CD4-positive, alpha-beta T cell treated with Interleukin-2 at 100 ng/mL for 4 hours (primary cell): Measurements from ENCODE around the gene SPSB2.

Experiments
- DNase-seq: peaks from one replicate; pipeline ENCODE4 v3.0.0-alpha.2; 2020; ENCODE audit warnings: low spot score

The SPSB2 gene

GRCh38 chr12:6851921-6852650, 21.0 kb downstream of the SPSB2 start, which contains the start of gene USP5:
Gene USP5, plus strand, starts transcription at chr12:6852150. Its CDS starts 30 bp downstream, at chr12:6852180.
- DNase-seq: peak; percentile 99

- peak; percentile 97 for DNase-seq
Measured at GRCh38 chr12:6851153-6851920, 21.8 kb downstream of the SPSB2 start, which contains the start of gene CDCA3. Gene CDCA3, minus strand, starts transcription at chr12:6851286. Its CDS starts 334 bp downstream, at chr12:6850952.

- no peak for DNase-seq
Measured at GRCh38 chr12:6850796-6851152, 22.3 kb downstream of the SPSB2 start.

GRCh38 chr12:6849976-6850560, 23.0 kb downstream of the SPSB2 start:
- no peak for DNase-seq

GRCh38 chr12:6849427-6849826, 23.7 kb downstream of the SPSB2 start:
- no peak for DNase-seq

- no peak for DNase-seq
Measured at GRCh38 chr12:6847676-6848075, 25.4 kb downstream of the SPSB2 start.

- no peak for DNase-seq
Measured at GRCh38 chr12:6846316-6846869, 26.7 kb downstream of the SPSB2 start.

GRCh38 chr12:6845395-6845794, 27.7 kb downstream of the SPSB2 start:
- no peak for DNase-seq

GRCh38 chr12:6843118-6843902, 29.8 kb downstream of the SPSB2 start:
- DNase-seq: no peak

- DNase-seq: no peak
Measured at GRCh38 chr12:6842075-6842474, 31.0 kb downstream of the SPSB2 start.

GRCh38 chr12:6840761-6841515, 32.2 kb downstream of the SPSB2 start, which contains the start of gene GNB3:
Gene GNB3, plus strand, starts transcription at chr12:6840925. Its CDS starts 363 bp downstream, at chr12:6841288.
- no peak for DNase-seq

GRCh38 chr12:6840330-6840729, 32.8 kb downstream of the SPSB2 start:
- no peak for DNase-seq

- no peak for DNase-seq
Measured at GRCh38 chr12:6839482-6840201, 33.5 kb downstream of the SPSB2 start.

GRCh38 chr12:6838854-6839253, 34.2 kb downstream of the SPSB2 start:
- no peak for DNase-seq

- no peak for DNase-seq
Measured at GRCh38 chr12:6837370-6838060, 35.6 kb downstream of the SPSB2 start.

GRCh38 chr12:6836851-6837250, 36.3 kb downstream of the SPSB2 start:
- DNase-seq: no peak

GRCh38 chr12:6834873-6835272, 38.2 kb downstream of the SPSB2 start:
- no peak for DNase-seq

GRCh38 chr12:6834254-6834653, 38.8 kb downstream of the SPSB2 start:
- DNase-seq: no peak

GRCh38 chr12:6833189-6833890, 39.8 kb downstream of the SPSB2 start:
- no peak for DNase-seq
